Activated naive CD4-positive, alpha-beta T cell (primary cell): Measurements from ENCODE around the gene PDZD8.
A peak's percentile ranks its signal among the peaks of the same experiment; 100 is the strongest.

ENCODE experiments used
- DNase-seq, 4 experiments: peaks; one replicate each; lab custom pipeline; 2025; lab: John Stamatoyannopoulos, UW

PDZD8 gene

DNA sequence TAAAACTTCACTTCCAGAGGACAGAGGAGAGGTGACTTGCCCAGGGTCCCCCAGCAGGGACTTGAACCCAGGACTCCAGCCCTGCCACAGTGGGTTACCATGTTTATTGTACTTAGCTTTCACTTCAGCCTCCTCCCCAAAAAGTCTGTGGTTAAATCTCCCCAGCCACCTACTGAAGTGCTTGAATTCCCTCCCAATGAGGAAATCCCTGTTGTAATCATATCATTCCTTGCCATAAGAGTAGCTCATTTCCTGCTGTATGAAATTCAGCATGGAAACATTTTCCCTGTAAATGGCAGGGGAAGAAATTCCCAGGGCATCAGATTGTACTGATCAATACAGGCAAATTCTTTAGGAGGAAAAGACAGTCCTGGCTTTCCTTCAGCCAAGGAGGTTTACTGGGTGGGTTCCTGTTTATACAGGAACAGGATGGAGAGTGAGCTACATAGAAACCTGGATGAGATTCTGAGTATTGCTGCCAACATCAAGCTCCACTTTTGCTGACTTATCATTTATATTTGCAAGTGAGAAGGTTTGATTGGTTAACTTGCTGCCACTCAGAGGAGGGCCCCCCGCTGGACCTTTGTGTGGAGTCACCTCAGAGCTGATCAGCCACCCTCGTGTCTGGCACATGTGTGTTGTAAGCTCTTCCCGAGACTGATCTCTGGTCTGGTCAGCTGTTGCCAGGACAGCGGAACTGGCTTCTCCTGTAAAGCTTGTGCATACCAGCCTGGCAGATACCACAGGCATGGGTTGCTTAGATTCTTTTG, 16.4 kb upstream of the PDZD8 start:
- no peak for DNase-seq

DNA sequence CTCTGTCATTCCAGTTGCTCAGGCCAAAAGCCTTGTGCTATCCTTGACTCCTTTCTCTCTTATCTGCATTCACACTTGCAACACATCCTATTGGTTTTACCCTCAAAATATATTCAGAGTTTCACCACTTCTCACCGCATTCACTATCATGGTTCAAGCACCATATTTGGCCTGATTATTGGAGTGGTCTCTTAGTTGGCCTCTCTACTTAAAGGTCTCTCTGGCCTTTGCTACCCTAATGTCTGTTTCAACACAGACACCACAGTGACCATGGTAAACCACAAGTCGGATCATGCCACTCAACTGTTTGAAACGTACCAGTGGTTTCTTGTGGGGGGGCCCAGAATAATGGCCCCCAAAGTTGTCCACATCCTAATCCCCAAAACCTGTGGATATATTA, 15.2 kb upstream of the PDZD8 start:
- DNase-seq, result no peak

DNA sequence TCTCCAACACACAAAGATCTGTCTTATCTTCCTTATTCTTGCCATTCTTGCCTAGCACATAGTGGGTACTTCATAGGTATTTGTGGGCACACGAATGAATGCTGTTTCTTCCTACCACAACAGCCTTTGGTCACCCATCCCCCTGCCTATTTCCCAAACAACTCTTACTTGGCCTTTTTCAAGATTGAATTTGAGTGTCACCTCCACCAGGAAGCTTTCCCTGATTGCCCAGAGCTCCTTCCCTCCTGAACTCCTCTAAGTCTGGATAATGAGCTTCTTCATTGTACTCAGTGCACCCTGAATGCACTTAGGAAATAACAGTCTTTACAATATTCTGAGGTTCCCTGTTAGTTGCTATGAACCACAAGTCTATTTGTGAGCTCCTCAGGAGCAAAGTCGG, 11.6 kb upstream of the PDZD8 start:
- no peak for DNase-seq

GRCh38 chr10:117382861-117383260, 7.6 kb upstream of the PDZD8 start:
- no peak for DNase-seq

GRCh38 chr10:117374506-117375359, 507 bp downstream of the PDZD8 start:
- DNase-seq, result peak in 3 of 4 experiments; percentile 7 to 45 (median 40)

DNA sequence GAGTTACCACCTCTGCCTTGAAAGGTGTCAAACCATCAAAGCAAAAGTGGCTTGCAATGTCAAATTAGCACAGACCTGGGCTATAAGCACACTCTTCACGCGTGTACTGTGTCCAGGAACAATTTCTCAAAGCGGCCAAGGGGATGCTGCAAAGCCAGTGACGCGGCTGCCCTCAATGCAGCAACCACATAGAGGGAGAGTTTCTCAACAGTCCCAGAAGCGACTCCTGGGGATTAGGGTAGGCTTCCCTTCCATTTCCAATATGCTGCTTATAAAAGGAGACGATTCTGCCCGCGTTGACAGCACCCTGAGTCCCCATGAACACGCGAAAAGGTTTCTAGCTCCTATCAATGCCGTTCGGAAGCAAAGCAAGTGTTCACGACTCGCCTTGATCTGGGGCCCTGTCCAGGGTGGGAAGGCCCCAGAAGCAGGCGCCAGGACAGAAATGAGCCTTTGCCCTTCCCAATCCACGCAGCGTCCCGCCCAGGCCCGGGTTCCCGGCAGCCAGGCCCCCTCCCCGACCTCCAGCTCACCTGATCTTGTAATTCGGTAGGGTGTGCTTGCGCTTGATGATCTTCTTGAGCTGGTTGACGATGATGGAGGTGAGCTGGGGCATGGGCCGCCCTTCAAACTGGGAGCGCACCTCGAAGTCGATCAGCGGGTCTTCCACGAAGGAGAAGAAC, 1.3 kb downstream of the PDZD8 start:
- DNase-seq, result peak in 1 of 4 experiments; percentile 22

GRCh38 chr10:117370205-117370604, 5.0 kb downstream of the PDZD8 start:
- no peak for DNase-seq

- no peak for DNase-seq
Measured at GRCh38 chr10:117367718-117368117, 7.5 kb downstream of the PDZD8 start.

GRCh38 chr10:117366741-117367140, 8.5 kb downstream of the PDZD8 start:
- DNase-seq, result no peak

DNA sequence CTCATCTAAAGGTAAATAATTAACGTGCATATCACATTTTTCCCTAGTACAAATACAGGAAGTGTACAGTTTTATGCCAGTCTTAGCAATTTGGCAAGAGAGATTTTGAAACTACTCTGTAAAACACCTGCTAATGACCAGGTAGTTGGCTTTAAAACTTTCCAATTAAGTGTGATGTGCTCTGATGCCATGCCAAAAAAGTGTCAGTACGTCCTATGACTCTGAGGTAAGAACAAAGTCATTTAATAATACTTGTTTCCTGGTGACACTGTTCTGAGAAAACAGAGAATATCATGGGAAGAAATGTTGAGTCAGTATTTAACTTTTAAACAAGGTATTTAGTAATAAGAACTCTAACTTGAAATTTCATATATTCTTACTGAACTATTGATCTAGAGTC, 9.6 kb downstream of the PDZD8 start:
- no peak for DNase-seq

- DNase-seq, result no peak
Measured at GRCh38 chr10:117364110-117364960, 10.9 kb downstream of the PDZD8 start.

- DNase-seq, result no peak
Measured at GRCh38 chr10:117363028-117363427, 12.2 kb downstream of the PDZD8 start.

DNA sequence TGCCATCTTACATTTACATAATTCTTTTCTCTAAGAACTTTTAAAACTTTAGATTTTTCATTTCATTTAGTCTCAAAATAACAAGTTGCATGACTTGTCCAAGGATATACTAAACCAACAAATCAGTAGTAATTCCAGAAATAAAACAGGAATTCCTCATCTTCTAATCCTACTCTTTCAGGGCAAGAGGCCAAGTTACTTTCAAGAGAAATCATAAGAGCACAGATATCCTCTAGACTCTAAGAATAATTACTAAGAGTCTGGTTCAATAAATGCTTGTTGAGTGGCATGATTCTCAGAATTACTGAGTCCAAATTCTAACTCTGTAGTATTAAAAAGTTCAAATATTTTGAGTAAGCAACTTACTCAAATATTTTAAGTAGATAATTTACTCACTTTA, 12.9 kb downstream of the PDZD8 start:
- no peak for DNase-seq

DNA sequence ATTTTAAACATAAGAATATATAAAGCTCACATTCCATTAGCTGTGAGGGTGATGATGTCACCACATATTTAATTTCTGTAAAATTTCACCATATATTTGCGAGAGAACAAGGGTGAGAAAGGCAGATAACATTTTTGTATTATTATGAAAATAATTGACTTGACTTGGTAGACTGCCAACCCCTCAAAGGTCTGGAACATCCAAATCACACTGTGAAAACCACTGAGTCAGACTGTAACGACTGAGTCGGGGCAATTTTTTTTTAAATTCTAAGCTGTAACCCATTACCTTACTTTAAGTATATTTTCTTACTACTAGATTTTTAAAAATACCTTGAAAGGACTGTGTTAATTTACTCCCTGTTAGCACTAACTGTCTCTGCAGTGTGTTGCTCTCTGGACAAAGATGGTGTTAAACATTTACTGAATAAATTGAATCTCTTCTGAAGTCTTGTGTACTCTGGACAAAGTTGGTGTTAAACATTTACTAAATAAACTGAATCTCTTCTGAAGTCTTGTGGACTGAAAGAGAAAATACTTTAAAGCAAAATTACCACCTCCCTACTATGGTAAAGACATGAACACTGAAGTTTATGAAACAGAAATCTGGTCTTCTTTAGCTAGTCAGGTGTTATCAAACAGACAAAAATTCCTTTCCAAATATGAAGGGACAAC, 14.1 kb downstream of the PDZD8 start:
- no peak for DNase-seq

- no peak for DNase-seq
Measured at GRCh38 chr10:117360016-117360415, 15.2 kb downstream of the PDZD8 start.

DNA sequence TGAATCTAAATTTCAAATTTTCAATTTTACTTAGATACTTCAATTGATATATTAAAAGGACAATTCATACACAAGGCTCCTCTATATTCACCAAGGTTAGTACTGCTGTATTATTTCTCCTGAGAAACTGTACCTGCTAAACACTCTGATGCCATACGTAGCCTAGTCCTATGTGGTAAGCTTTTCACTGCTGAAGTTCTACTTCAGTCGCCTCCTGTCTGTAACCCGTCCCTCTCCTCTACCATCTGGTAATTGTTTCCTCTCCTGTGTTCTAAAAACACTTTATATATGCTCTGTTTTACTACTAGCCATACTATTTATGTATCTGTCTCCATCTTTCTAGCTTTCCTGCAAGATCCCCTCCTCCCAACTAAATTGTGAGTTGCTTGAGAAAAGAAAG, 20.2 kb downstream of the PDZD8 start:
- no peak for DNase-seq

- DNase-seq, result no peak
Measured at GRCh38 chr10:117353684-117354083, 21.6 kb downstream of the PDZD8 start.

DNA sequence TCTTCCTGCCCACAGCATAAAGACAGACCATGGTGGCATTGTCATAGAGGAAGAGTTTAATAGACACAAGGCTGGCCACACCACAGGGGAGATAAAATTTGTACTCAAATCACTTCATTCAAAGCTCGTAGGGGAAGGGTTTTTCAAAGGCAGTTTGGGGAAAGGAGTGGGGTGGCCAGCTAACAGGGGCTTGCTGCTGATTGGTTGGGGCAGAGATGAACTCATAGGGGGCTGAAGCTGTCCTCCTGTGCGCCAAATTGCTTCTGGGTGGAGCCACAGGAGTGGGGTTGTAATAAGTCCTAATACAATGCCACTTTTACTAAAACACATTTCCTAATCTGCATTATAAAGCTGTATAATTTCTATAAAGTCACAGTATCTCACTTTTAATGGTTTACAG, 22.5 kb downstream of the PDZD8 start:
- no peak for DNase-seq

DNA sequence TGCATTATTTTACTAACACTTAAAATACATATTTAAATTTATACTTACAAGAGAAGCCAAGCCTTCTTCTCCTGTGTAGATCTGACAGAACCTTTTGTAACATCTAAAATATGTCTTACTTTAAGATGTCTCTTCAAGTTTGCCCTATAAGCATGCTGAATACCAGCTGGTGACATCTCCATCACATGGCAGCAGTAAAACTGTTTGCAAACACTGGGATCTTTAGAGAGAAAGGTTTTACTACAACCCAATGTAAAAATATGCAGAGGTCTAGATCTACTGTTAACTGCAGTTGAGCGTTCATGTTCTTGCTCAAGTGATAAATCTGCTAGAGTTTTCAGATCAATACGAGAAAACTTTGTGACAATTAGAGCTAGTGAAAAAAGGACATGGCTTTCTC, 23.2 kb downstream of the PDZD8 start:
- no peak for DNase-seq

DNA sequence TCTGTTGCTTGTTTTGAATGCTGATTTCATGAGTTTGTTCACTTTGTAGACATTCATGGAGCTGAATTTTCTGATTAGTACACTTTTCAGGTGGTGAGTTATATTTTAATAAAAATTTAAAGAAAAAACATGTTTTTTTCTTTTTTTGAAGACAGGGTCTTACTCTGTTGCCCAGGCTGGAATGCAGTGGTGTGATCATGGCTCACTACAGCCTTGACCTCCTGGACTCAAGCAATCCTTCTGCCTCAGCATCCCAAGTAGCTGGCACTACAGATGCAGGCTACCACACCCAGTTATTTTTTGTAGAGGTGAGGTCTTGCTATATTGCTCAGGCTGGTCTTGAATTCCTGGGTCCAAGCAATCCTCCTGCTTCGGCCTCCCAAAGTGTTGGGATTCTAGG, 23.7 kb downstream of the PDZD8 start:
- DNase-seq, result no peak

- DNase-seq, result no peak
Measured at GRCh38 chr10:117350909-117351308, 24.3 kb downstream of the PDZD8 start.
